Vagina (tissue), 2 donors: Measurements from ENCODE around the gene RIMS3.

Source experiments
- CTCF ChIP-seq, 3 experiments: fragments of 450-650 bp in 2 of 3; fragments of 200-600 bp in 1 of 3; sonication (generic) in 1 of 3; IDR thresholded peaks; one replicate each; pipeline ENCODE4 v1.5.1; 2017 to 2019; ENCODE audit warnings: antibody characterized with exemption in 3 of 3, mild to moderate bottlenecking in 2 of 3, moderate library complexity in 2 of 3
- POLR2A ChIP-seq, 2 donors: fragments of 450-650 bp; IDR thresholded peaks; one replicate each; pipeline ENCODE4 v1.6.1; 2017; ENCODE audit warnings: antibody characterized with exemption in 2 of 2, mild to moderate bottlenecking in 2 of 2, moderate library complexity in 2 of 2
- POLR2AphosphoS5 ChIP-seq, 2 donors: sonication (generic); formaldehyde crosslinking; IDR thresholded peaks; one replicate each; pipeline ENCODE4 v1.9.0; 2017; ENCODE audit warnings: antibody characterized with exemption in 2 of 2, mild to moderate bottlenecking in 2 of 2, low read depth in 1 of 2; ENCODE audit not compliant: insufficient read depth in 1 of 2

GRCh38 chr1:40673452-40673851 is 8.0 kb upstream of the RIMS3 start:
- TF ChIP-seq POLR2AphosphoS5 (IDR thresholded peaks at IDR 0.05; ENCODE audit: insufficient read depth in 1 of 2, low read depth in 1 of 2): no peak
- no peak for TF ChIP-seq CTCF (IDR thresholded peaks at IDR 0.05)
- TF ChIP-seq POLR2A (IDR thresholded peaks at IDR 0.05): no peak
